HEK293 (cell line): Measurements from ENCODE around the gene CMC4.

Source experiments
- CTCF ChIA-PET: fragments of 350-600 bp; formaldehyde crosslinking; extraction: SDS; loops from one replicate; lab custom pipeline; 2021; ENCODE audit warnings: antibody characterized with exemption; lab: Yijun Ruan, JAX
- POLR2A ChIA-PET: fragments of 300-600 bp; formaldehyde crosslinking; extraction: SDS; loops from one replicate; lab custom pipeline; 2020; ENCODE audit warnings: antibody characterized with exemption, inconsistent platforms; lab: Yijun Ruan, JAX
- H3K27ac ChIP-seq: fragments of 200-500 bp; sonication (Bioruptor generic); 2 replicates; pipeline ENCODE4 v1.5.1; 2014; ENCODE audit warnings: low read depth, low read length, control low read depth, inconsistent platforms; ENCODE audit errors: extremely low read depth
- H3K36me3 ChIP-seq, 2 experiments: fragments of 200-500 bp in 1 of 2; sonication (Bioruptor generic) in 1 of 2; 1 replicate in 1 of 2; 2 replicates in 1 of 2; pipeline ENCODE4 v1.5.1; 2014 to 2017; ENCODE audit warnings: inconsistent platforms in 2 of 2, low read length in 2 of 2; ENCODE audit not compliant: control insufficient read depth in 2 of 2, insufficient read depth in 1 of 2
- H3K4me1 ChIP-seq: fragments of 200-500 bp; sonication (Bioruptor generic); 2 replicates; pipeline ENCODE4 v1.5.1; 2014; ENCODE audit warnings: mild to moderate bottlenecking, low read length, inconsistent platforms; ENCODE audit not compliant: control insufficient read depth, insufficient read depth
- H3K4me3 ChIP-seq: 2 replicates; pipeline ENCODE4 v1.5.1; 2011; ENCODE audit warnings: low read depth, mild to moderate bottlenecking, control low read depth, low read length, moderate library complexity
- H3K9me3 ChIP-seq: fragments of 200-500 bp; sonication (Bioruptor generic); 2 replicates; pipeline ENCODE4 v1.5.1; 2014; ENCODE audit warnings: low read depth, low read length, inconsistent platforms; ENCODE audit not compliant: control insufficient read depth, insufficient read depth
- GLI2 ChIP-seq: fragments of 450-650 bp; formaldehyde crosslinking; IDR thresholded peaks from 2 replicates; pipeline ENCODE4; 2017; ENCODE audit warnings: missing biosample characterization, missing genetic modification characterization, low read depth, borderline replicate concordance
- HOXC10 ChIP-seq: sonication (generic); formaldehyde crosslinking; IDR thresholded peaks from 2 replicates; pipeline ENCODE4 v1.8.1; 2023; ENCODE audit warnings: mild to moderate bottlenecking, missing genetic modification reagents
- PRDM1 ChIP-seq: fragments of 450-650 bp; formaldehyde crosslinking; IDR thresholded peaks from 2 replicates; pipeline ENCODE4; 2016; ENCODE audit warnings: missing biosample characterization, missing genetic modification characterization
- SALL2 ChIP-seq: fragments of 450-650 bp; formaldehyde crosslinking; IDR thresholded peaks from 2 replicates; pipeline ENCODE4 v1.5.0; 2017; ENCODE audit warnings: missing biosample characterization, mild to moderate bottlenecking, missing genetic modification characterization, borderline replicate concordance
- SP7 ChIP-seq: fragments of 450-650 bp; formaldehyde crosslinking; IDR thresholded peaks from 2 replicates; pipeline ENCODE4 v1.5.1; 2016; ENCODE audit warnings: missing biosample characterization, missing genetic modification characterization
- WT1 ChIP-seq: fragments of 450-650 bp; formaldehyde crosslinking; IDR thresholded peaks from 2 replicates; pipeline ENCODE4 v1.5.1; 2016; ENCODE audit warnings: missing biosample characterization, missing genetic modification characterization
- ZBTB1 ChIP-seq: fragments of 450-650 bp; formaldehyde crosslinking; IDR thresholded peaks from 2 replicates; pipeline ENCODE4 v1.5.1; 2016; ENCODE audit warnings: missing biosample characterization, missing genetic modification characterization
- ZFHX2 ChIP-seq: fragments of 450-650 bp; formaldehyde crosslinking; conservative IDR thresholded peaks from 2 replicates; pipeline ENCODE4 v1.5.1; 2016; ENCODE audit warnings: missing biosample characterization, missing genetic modification characterization
- ZFP37 ChIP-seq: fragments of 450-650 bp; formaldehyde crosslinking; IDR thresholded peaks from 2 replicates; pipeline ENCODE4 v1.5.1; 2016; ENCODE audit warnings: missing biosample characterization, missing genetic modification characterization
- ZNF121 ChIP-seq: fragments of 450-650 bp; formaldehyde crosslinking; IDR thresholded peaks from 2 replicates; pipeline ENCODE4 v1.5.1; 2016; ENCODE audit warnings: missing biosample characterization, missing genetic modification characterization
- ZNF138 ChIP-seq: fragments of 450-650 bp; formaldehyde crosslinking; IDR thresholded peaks from 2 replicates; pipeline ENCODE4 v1.5.1; 2016; ENCODE audit warnings: missing biosample characterization, missing genetic modification characterization, borderline replicate concordance
- ZNF274 ChIP-seq, 2 experiments: fragments of 200-500 bp in 1 of 2; fragments of 450-650 bp in 1 of 2; sonication (Bioruptor generic) in 1 of 2; formaldehyde crosslinking in 1 of 2; IDR thresholded peaks; 2 replicates each; pipeline versions ENCODE4 v1.5.1 to v1.6.1; 2014 to 2016; ENCODE audit warnings: borderline replicate concordance in 1 of 2, inconsistent platforms in 1 of 2, low read length in 1 of 2, missing biosample characterization in 1 of 2, missing genetic modification characterization in 1 of 2
- ZNF335 ChIP-seq: fragments of 450-650 bp; formaldehyde crosslinking; conservative IDR thresholded peaks from 2 replicates; pipeline ENCODE4 v1.5.1; 2016; ENCODE audit warnings: missing biosample characterization, missing genetic modification characterization
- ZNF423 ChIP-seq: fragments of 450-650 bp; formaldehyde crosslinking; IDR thresholded peaks from 2 replicates; pipeline ENCODE4 v1.5.1; 2016; ENCODE audit warnings: missing biosample characterization, missing genetic modification characterization
- ZNF433 ChIP-seq: fragments of 450-650 bp; formaldehyde crosslinking; IDR thresholded peaks from 2 replicates; pipeline ENCODE4 v1.5.1; 2016; ENCODE audit warnings: missing biosample characterization, missing genetic modification characterization, low read depth
- ZNF510 ChIP-seq: fragments of 450-650 bp; formaldehyde crosslinking; IDR thresholded peaks from 2 replicates; pipeline ENCODE4 v1.5.1; 2018; ENCODE audit warnings: mild to moderate bottlenecking, missing genetic modification characterization, missing biosample characterization; ENCODE audit not compliant: insufficient replicate concordance
- ZNF544 ChIP-seq: fragments of 450-650 bp; formaldehyde crosslinking; IDR thresholded peaks from 2 replicates; pipeline ENCODE4 v1.5.0; 2017; ENCODE audit warnings: missing biosample characterization, missing genetic modification characterization
- ZNF660 ChIP-seq: fragments of 450-650 bp; IDR thresholded peaks from 2 replicates; pipeline ENCODE4 v1.5.1; 2018; ENCODE audit warnings: missing biosample characterization, mild to moderate bottlenecking, missing genetic modification characterization
- ZNF776 ChIP-seq: fragments of 450-650 bp; formaldehyde crosslinking; IDR thresholded peaks from 2 replicates; pipeline ENCODE4 v1.5.0; 2017; ENCODE audit warnings: missing biosample characterization, missing genetic modification characterization, borderline replicate concordance
- ZNF791 ChIP-seq: fragments of 450-650 bp; formaldehyde crosslinking; IDR thresholded peaks from 2 replicates; pipeline ENCODE4 v1.5.1; 2016; ENCODE audit warnings: missing biosample characterization, missing genetic modification characterization
- TF ChIP-seq, protein P1 (sequence below): fragments of 450-650 bp; formaldehyde crosslinking; IDR thresholded peaks from 2 replicates; pipeline ENCODE4 v1.5.1; 2017; ENCODE audit warnings: missing biosample characterization, missing genetic modification characterization
- TF ChIP-seq, protein P2 (sequence below): fragments of 450-650 bp; formaldehyde crosslinking; optimal IDR thresholded peaks from 2 replicates; pipeline ENCODE3; 2016; ENCODE audit warnings: missing biosample characterization, mild to moderate bottlenecking, missing genetic modification characterization
- TF ChIP-seq, protein P3 (sequence below): fragments of 450-650 bp; formaldehyde crosslinking; IDR thresholded peaks from 2 replicates; pipeline ENCODE4 v1.5.1; 2016; ENCODE audit warnings: missing biosample characterization, missing genetic modification characterization
- TF ChIP-seq, protein P4 (sequence below): fragments of 450-650 bp; formaldehyde crosslinking; IDR thresholded peaks from 2 replicates; pipeline ENCODE4 v1.5.1; 2016; ENCODE audit warnings: missing biosample characterization, missing genetic modification characterization, borderline replicate concordance
- TF ChIP-seq, protein P5 (sequence below): fragments of 450-650 bp; formaldehyde crosslinking; IDR thresholded peaks from 2 replicates; pipeline ENCODE4 v1.5.1; 2017; ENCODE audit warnings: missing biosample characterization, missing genetic modification characterization

Gene CMC4

DNA sequence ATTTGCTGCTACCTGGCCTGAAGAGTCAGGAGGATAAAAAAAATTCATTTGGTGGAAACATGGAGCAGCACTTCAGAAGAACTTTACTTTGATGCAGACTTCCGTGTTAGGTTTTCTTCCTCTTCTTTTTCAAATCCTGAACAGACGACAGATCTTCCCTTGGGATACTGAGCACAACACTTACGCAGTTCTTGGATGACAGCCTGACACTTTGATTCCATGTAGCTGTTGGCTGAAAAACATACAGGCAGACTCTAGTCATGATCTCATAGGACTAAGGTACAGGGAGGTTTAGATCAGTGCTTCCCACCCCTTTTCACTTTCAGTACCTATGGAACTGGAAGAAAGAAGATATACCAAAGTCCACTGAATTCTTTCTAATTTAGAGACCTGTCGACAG lies 9.2 kb downstream of the CMC4 start (continued):
- TF ChIP-seq, protein P1, sequence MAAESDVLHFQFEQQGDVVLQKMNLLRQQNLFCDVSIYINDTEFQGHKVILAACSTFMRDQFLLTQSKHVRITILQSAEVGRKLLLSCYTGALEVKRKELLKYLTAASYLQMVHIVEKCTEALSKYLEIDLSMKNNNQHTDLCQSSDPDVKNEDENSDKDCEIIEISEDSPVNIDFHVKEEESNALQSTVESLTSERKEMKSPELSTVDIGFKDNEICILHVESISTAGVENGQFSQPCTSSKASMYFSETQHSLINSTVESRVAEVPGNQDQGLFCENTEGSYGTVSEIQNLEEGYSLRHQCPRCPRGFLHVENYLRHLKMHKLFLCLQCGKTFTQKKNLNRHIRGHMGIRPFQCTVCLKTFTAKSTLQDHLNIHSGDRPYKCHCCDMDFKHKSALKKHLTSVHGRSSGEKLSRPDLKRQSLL (tag by site-specific recombination), result no peak
- TF ChIP-seq WT1 (tag by site-specific recombination) (no peak), ZNF544 (tag by site-specific recombination) (no peak), ZNF433 (tag by site-specific recombination) (no peak), GLI2 (tag by site-specific recombination) (no peak), ZNF660 (tag by site-specific recombination) (no peak), ZFP37 (tag by site-specific recombination) (no peak)

DNA sequence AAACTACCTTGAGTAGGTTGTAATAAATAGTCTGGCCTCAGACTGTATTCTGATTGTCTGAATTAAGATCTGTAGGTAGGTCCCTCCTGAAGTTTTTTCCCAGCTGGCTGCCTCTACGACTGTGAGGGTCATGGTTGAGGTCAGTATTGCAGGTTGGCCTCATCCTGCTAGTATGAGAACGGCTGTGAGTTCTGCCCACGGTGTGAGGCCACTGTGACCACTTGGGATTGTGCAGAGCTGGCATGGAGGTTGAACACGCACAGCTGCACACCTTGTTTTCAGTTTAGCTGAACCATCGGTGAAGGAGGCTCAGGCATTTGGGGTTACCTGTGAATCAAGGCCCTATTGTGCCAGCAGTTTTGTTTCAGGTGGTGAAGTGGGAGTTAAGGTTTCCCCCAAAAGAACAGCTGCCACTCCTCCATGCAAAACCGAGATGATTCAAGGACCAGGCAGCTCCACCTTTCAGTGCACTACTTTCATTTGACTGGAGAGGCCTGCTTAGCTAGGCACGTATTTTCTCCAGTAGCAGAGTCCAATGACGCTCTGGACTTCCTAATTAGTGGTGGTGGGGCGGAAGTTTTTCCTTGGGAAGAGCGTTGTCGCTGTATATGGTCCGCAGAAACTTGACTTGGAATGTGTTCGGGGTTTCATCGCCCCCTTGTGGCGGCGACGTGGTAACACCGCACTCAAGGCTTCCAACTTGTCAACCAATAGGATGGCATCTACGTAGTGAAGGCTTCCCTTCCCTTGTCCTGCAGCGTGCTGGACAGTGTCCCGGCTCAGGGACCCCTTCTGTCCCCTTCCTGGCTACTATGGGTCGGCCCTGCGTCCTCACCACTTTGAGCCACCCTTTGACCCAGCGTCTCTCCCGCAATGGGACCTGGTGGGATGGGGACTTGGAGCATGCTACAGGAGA lies 13.8 kb downstream of the CMC4 start:
- Histone ChIP-seq H3K9me3 (no peaks in the 10 kb centered on the region), H3K27ac (no peak overlapping the region), H3K4me3 (no peak overlapping the region), H3K36me3 (peaks cover 7 to 33% of the 10 kb centered on the region in 2 experiments), H3K4me1 (no peaks in the 10 kb centered on the region)
- ChIA-PET CTCF (interaction anchor here (0.6 to 5.0 kb wide), 20 partner anchors 8 to 140 kb away, joined by 3 to 67 read pairs (median 4); partner anchors contain the start of gene FUNDC2), POLR2A (no interaction called here)
- TF ChIP-seq ZNF776, result no peak
- no peak for TF ChIP-seq ZNF274 (IDR thresholded peaks at IDR 0.05; ENCODE audit: low read length)
- no peak for TF ChIP-seq ZNF274 (tag by site-specific recombination; IDR thresholded peaks at IDR 0.05; ENCODE audit: borderline replicate concordance)
- TF ChIP-seq, protein P2, sequence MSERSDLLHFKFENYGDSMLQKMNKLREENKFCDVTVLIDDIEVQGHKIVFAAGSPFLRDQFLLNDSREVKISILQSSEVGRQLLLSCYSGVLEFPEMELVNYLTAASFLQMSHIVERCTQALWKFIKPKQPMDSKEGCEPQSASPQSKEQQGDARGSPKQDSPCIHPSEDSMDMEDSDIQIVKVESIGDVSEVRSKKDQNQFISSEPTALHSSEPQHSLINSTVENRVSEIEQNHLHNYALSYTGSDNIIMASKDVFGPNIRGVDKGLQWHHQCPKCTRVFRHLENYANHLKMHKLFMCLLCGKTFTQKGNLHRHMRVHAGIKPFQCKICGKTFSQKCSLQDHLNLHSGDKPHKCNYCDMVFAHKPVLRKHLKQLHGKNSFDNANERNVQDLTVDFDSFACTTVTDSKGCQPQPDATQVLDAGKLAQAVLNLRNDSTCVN (tag by site-specific recombination), result no peak
- TF ChIP-seq PRDM1, result 0 out of 2 replicates have a peak, but pooled peaks have one; percentile 12
- TF ChIP-seq ZBTB1 (tag by site-specific recombination), result no peak
- TF ChIP-seq SALL2 (tag by site-specific recombination), result no peak
- no peak for TF ChIP-seq ZNF423
- TF ChIP-seq, protein P3, sequence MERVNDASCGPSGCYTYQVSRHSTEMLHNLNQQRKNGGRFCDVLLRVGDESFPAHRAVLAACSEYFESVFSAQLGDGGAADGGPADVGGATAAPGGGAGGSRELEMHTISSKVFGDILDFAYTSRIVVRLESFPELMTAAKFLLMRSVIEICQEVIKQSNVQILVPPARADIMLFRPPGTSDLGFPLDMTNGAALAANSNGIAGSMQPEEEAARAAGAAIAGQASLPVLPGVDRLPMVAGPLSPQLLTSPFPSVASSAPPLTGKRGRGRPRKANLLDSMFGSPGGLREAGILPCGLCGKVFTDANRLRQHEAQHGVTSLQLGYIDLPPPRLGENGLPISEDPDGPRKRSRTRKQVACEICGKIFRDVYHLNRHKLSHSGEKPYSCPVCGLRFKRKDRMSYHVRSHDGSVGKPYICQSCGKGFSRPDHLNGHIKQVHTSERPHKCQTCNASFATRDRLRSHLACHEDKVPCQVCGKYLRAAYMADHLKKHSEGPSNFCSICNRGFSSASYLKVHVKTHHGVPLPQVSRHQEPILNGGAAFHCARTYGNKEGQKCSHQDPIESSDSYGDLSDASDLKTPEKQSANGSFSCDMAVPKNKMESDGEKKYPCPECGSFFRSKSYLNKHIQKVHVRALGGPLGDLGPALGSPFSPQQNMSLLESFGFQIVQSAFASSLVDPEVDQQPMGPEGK (tag by site-specific recombination), result no peak
- TF ChIP-seq ZNF335 (tag by site-specific recombination), result no peak
- TF ChIP-seq ZNF791 (tag by site-specific recombination), result no peak
- TF ChIP-seq ZNF510 (tag by site-specific recombination), result no peak
- TF ChIP-seq, protein P4, sequence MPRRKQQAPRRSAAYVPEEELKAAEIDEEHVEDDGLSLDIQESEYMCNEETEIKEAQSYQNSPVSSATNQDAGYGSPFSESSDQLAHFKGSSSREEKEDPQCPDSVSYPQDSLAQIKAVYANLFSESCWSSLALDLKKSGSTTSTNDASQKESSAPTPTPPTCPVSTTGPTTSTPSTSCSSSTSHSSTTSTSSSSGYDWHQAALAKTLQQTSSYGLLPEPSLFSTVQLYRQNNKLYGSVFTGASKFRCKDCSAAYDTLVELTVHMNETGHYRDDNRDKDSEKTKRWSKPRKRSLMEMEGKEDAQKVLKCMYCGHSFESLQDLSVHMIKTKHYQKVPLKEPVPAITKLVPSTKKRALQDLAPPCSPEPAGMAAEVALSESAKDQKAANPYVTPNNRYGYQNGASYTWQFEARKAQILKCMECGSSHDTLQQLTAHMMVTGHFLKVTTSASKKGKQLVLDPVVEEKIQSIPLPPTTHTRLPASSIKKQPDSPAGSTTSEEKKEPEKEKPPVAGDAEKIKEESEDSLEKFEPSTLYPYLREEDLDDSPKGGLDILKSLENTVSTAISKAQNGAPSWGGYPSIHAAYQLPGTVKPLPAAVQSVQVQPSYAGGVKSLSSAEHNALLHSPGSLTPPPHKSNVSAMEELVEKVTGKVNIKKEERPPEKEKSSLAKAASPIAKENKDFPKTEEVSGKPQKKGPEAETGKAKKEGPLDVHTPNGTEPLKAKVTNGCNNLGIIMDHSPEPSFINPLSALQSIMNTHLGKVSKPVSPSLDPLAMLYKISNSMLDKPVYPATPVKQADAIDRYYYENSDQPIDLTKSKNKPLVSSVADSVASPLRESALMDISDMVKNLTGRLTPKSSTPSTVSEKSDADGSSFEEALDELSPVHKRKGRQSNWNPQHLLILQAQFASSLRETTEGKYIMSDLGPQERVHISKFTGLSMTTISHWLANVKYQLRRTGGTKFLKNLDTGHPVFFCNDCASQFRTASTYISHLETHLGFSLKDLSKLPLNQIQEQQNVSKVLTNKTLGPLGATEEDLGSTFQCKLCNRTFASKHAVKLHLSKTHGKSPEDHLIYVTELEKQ (tag by site-specific recombination), result no peak
- TF ChIP-seq SP7 (tag by site-specific recombination), result 0 out of 2 replicates have a peak, but pooled peaks have one; percentile 27
- no peak for TF ChIP-seq HOXC10 (CRISPR knock-in tag)
- TF ChIP-seq, protein P5, sequence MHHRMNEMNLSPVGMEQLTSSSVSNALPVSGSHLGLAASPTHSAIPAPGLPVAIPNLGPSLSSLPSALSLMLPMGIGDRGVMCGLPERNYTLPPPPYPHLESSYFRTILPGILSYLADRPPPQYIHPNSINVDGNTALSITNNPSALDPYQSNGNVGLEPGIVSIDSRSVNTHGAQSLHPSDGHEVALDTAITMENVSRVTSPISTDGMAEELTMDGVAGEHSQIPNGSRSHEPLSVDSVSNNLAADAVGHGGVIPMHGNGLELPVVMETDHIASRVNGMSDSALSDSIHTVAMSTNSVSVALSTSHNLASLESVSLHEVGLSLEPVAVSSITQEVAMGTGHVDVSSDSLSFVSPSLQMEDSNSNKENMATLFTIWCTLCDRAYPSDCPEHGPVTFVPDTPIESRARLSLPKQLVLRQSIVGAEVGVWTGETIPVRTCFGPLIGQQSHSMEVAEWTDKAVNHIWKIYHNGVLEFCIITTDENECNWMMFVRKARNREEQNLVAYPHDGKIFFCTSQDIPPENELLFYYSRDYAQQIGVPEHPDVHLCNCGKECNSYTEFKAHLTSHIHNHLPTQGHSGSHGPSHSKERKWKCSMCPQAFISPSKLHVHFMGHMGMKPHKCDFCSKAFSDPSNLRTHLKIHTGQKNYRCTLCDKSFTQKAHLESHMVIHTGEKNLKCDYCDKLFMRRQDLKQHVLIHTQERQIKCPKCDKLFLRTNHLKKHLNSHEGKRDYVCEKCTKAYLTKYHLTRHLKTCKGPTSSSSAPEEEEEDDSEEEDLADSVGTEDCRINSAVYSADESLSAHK, result no peak
- TF ChIP-seq ZNF121, result no peak
- TF ChIP-seq ZFHX2 (tag by site-specific recombination), result no peak
- no peak for TF ChIP-seq ZNF138 (tag by site-specific recombination)
